HG02884 (cell line): ENCODE measurements around the gene ELAC2.

ENCODE experiments used
- ATAC-seq: cut with Tn5 transposase; IDR thresholded peaks from one replicate; pipeline ENCODE4 v1.9.1; 2021; ENCODE audit warnings: mild to moderate bottlenecking, moderate library complexity; ENCODE audit not compliant: unreplicated experiment

Gene ELAC2, protein sequence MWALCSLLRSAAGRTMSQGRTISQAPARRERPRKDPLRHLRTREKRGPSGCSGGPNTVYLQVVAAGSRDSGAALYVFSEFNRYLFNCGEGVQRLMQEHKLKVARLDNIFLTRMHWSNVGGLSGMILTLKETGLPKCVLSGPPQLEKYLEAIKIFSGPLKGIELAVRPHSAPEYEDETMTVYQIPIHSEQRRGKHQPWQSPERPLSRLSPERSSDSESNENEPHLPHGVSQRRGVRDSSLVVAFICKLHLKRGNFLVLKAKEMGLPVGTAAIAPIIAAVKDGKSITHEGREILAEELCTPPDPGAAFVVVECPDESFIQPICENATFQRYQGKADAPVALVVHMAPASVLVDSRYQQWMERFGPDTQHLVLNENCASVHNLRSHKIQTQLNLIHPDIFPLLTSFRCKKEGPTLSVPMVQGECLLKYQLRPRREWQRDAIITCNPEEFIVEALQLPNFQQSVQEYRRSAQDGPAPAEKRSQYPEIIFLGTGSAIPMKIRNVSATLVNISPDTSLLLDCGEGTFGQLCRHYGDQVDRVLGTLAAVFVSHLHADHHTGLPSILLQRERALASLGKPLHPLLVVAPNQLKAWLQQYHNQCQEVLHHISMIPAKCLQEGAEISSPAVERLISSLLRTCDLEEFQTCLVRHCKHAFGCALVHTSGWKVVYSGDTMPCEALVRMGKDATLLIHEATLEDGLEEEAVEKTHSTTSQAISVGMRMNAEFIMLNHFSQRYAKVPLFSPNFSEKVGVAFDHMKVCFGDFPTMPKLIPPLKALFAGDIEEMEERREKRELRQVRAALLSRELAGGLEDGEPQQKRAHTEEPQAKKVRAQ

GRCh38 chr17:13017655-13018459 lies at the start of gene ELAC2:
Gene ELAC2, minus strand, starts transcription at chr17:13018027. Its CDS starts 80 bp downstream, at chr17:13017947.
- peak; percentile 95 for ATAC-seq

DNA sequence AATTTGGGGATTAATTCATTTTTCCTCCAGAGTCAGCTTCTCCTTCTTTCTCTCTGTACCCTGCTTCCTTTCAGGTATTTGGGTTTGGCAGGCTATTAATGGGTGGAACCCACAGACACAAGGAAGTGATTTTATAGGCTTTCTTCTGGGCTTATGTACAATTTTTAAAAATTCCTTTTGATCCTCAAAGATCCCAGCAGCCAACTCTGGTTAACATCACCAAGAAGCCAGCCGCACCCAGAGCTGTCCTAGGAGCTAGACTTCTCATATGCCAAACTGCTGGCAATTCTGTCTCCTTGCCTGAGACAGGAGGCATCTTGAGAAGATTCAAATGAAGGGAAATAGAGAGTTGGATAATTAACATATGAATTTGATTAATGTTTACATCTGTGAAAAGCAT lies 47.2 kb upstream of the ELAC2 start:
- ATAC-seq = no peak

- no peak for ATAC-seq
These were observed 37.3 kb upstream of the ELAC2 start for GRCh38 chr17:13055131-13055530.

DNA sequence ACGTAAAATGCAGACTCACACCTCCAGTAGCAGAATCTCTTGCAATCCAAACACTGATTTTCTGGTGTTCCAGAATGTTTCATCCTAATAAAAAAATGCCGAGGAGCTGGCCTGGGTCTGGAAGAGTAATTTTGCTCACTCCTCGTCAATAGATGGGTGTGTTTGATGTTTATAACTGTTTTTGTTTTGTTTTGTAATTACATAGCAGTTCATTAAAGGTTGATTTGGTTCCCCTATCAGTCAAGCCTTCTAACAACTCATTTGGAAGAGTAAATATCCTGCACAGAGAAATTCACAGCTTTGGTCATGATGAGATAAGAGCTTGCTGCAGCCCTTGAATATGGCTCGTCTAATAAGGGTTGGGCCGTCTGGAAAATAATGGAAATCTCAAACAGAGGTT lies 36.8 kb upstream of the ELAC2 start:
- ATAC-seq = no peak

- no peak for ATAC-seq
These were observed 34.1 kb upstream of the ELAC2 start for GRCh38 chr17:13051915-13052314.

DNA sequence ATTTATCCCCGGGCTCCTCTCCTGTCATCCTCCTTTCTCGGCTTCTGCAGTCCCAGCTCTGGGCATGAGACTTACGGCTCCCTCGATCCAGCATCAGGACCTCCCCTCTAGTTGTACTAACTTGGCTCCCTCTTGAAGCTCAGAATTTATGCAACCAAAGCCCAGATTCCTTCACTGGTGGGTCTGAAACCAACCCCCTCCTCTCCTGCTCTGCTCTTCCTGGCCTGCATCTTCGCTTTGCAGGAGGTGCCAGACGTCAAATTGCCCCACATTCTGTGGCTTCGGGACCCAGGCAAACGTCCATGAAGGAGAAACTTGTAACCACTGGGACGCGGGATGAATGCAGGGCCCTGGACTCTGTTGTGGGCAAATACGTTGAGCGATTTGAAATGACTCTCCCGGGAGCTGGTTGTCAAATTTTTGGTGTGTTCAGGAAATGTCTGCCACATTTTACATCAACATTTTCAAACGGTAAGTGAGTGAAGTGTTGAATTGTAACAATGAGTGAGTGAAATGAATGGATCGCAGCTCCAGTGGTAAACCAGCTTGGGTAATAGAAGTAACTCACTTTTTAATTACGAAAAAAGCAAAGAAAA lies 29.3 kb upstream of the ELAC2 start:
- ATAC-seq = no peak

DNA sequence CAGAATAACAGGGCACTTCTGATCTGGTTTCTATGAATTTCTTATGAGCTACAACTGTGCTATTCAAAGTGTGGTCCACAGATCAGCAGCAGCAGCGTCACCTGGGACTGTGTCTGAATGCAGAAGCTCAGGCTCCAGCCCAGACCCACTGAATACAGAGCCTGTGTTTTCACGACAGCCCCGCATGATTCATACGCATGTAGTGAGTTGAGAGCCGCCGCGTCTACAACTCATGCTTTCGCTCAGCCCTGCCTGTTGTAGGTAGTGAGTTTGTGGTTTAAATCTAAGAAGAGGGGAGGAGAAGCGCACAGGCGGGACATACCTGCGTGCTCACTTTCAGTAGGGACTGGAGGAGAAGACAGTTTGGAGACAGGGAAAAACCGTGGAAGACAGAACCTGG lies 28.5 kb upstream of the ELAC2 start:
- no peak for ATAC-seq

GRCh38 chr17:13044572-13045065 lies 26.8 kb upstream of the ELAC2 start:
- ATAC-seq = no peak

- ATAC-seq = no peak
These were observed 21.3 kb upstream of the ELAC2 start for GRCh38 chr17:13038931-13039665.

DNA sequence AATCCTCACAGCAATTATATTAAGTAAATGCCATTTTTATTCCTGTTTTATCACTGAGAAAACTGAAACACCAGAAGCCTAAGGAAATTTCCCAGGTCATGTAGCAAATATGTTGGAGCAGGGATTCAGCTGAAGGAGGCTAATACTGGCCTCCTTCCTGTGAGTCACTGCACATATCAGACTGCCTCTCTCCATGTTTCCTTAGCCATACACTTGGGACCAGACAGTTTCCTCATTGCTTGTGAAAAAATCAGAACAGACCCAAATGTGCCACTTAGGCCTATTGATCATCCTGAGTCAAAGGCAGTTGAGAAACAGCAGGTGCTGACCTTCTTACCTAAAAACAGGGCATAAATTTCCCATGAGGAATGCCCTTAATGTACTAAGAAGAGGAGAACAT lies 18.9 kb upstream of the ELAC2 start:
- ATAC-seq = no peak

GRCh38 chr17:13035420-13035819 lies 17.6 kb upstream of the ELAC2 start:
- no peak for ATAC-seq

DNA sequence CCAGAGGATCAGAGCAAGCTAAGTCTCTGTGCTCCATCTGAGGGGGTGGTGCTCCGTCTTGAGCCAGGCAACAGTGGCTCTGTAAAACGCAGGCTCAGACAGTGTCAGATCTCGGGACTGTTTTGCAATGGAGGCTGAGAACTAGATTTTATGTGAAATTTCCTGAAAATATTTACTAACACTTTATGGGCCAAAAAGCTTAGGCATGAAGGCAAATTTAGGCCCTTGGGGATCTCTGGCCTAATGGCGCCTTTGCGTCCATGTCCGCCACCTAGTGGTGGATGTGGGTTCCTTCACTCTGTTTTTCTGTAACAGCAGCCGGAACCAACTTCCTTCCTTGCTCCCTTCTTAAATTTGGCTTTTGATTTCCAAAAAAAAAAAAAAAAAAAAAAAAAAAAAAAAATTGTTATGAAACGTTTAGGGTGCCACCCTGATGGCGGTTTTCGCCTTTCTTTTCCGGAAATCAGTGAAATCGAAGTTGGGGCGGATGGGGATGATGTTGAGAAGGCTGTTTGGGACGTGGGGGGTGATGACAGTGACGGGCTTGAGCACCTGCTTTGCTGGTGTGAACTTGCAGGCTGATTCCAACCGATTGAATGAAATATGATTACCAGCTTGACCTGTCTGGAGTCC lies 14.0 kb upstream of the ELAC2 start:
- ATAC-seq = peak; percentile 79

DNA sequence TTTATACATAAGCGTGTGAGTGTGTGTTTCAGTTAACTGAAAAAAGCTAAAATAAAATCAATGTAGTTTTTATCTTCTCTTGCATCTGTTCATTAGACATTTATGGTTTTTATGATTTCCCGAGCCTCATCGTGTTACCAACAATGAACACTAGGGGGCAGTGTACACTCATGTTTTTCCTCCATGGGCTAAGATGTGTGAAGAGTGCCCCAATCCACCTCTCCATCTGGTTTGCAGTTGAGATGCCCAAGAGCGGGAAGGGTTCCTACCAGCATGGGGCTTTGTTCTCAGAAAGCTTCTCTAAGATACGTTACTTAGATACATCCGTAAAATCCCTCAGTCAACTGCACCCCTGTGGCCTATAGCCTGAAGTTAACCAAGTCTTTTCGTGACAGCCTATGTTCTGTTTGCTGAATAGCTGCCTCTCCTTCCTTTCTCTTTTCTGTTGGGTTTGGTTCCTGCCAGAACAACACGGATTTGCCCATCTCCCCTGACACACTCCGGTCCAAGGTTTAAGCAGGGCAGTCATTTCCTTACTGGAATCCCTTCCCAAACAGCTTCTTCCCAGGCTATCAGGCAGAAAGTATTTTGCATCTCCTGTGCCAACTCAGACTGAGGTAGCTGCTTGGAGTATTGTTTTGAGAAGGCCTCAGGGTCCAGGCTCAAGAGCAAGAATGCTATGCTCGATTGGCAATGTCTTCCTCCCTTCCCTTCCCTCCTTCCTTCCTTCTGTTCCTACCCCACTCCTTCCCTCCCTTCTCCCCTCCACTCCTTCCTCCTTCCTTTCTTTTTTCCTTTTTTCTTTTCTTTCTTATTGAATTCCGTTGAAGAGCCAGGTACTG lies 12.9 kb upstream of the ELAC2 start:
- no peak for ATAC-seq

- ATAC-seq = no peak
These were observed 12.2 kb upstream of the ELAC2 start for GRCh38 chr17:13030056-13030455.

- ATAC-seq = no peak
These were observed 11.5 kb upstream of the ELAC2 start for GRCh38 chr17:13029340-13029739.

DNA sequence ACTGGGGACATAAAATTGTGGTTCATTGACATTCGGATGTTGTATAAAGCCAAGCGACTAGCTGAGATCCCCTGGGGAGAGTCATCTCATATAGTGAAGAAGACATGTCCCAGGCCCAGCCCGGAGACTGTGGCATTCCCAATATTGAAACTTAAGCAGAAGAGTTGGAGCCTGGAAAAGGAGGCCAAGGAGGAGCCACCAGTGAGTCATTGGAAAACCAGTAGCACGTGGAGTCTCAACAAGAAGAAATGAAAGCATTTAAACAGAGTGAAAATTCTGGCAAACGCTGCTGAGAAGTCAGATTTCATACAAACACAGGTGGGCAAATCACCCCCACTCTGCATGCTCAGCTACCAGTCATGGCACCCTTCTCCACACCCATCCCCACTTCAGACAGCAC lies 9.4 kb upstream of the ELAC2 start:
- no peak for ATAC-seq

DNA sequence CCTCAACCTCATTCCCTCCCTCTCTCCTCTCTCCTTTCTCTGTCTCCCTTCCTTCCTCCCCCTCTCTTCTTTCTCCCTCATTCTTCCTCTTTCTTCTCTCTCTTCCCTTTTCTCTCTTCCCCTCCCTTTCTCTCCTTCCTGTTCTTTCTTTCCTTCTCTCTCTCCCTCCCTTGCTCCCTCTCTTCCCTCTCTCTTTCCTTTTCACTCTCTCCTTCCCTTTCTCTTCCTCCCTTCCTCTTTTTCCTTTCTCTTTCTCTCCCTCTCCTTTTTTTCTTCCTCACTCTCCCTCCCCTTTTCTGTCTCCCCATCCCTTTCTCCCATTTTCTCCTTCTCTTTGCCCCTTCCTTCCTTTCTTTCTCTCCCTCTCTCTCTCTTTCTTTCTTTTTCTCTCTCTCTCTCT lies 7.9 kb upstream of the ELAC2 start:
- no peak for ATAC-seq

- no peak for ATAC-seq
These were observed 7.4 kb upstream of the ELAC2 start for GRCh38 chr17:13025258-13025627.
